NCI-H510A (cell line): ENCODE data around the gene SIGLEC8.

Experiments
- DNase-seq: peaks from one replicate; lab custom pipeline; 2025; lab: John Stamatoyannopoulos, UW

SIGLEC8 gene

DNA sequence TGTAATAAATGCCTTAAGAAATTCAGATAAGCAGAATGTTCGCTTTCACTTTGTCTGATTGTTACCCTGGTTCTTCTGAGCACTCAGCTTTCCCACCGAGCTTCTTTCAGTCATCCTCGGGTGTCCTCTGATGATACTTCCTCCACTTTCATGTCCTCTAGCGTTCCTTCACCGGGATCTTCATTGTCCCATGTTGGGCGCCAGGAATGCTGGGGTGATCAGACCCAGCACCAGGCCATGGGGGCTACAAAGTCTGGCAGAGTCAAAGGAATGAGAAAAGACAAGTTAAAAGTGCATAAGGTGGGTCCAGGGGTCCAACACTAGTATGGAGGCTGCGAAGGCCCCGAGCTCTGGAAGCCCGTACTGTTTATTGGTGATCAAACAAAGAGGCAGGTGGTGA is 56.1 kb downstream of the SIGLEC8 start:
- no peak for DNase-seq
